GM20431 (cell line): Measurements from ENCODE around the gene SUFU.

ENCODE experiments used
- in situ Hi-C: fragments of 300-500 bp; cut with MseI, MboI; formaldehyde crosslinking; loops from one replicate; pipeline ENCODE4 v1.15.0; 2020; ENCODE audit warnings: low sequenced_read_pairs; ENCODE audit not compliant: unreplicated experiment

The SUFU gene

DNA sequence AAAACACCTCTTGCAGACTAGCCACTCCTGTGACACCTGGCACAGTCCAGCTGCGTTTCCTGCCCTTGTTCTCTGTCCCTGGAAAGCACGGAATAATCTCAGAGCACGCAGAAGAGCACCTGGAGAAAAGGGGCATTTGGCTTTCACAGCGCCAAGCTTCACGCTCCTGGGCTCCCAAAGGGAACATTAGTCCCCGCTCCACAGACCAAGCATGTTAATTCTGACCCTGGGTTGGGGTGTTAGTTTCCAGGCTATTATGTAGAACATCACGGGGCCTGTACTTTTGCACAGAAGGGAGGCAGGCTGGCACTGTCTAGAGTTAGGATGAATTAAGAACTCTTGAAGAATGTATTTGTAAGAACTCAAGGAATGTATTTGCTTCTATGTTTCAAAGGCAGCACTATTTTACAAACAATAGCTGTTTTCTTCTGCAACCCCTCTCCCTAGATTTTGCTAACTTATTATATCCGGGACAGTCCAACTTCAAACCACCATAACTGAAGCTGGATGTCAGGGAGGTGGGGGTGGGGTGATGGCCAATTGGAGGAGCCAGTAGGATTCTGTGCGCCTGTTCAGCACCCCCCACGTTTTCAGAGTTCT is 78.3 kb downstream of the SUFU start:
- in situ Hi-C loops = loop anchor here (25.0 kb wide), 1 partner anchor 345 kb away; the partner anchor contains the start of genes ELOVL3, GBF1 and PITX3

DNA sequence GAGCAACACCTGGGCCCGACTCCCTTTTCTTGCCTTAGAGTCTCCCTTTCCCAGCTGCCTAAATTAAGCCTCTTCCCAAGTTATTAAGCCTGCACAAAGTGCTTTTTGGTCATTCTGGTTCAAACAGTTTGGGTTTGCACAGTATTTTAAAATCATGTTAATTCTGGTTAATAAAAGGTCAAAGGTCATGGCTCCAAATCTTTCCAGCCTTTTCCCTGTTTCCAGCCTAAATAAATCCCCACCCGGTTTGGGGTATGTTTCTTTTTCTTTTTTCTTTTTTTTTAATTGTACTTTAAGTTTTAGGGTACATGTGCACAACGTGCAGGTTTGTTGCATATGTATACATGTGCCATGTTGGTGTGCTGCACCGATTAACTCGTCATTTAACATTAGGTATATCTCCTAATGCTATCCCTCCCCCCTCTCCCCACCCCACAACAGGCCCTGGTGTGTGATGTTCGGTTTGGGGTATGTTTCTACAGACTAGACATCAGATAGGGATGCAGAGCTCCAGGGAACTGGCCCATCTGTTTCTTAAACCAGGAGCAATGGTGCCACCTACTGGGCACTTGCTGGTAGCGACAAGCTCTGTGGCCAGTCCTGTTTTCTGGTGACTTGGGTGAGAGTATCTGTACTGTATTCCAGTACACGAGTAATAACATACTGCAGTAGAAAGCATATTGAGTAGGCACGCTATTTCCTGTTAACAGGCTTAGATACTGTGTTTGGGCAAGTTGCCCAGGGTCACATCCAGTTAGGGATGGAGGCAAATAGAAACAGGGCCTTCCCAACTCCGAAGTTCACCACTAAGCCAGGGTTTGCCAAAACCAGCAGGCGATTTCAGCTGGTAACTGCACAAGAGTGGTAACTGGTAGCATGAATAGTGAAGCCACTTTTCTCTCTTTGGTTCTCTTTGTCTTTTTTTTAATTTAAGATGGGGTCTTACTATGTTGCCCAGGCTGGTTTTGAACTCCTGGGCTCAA is 80.0 kb downstream of the SUFU start:
- in situ Hi-C loops = loop anchor here (25.0 kb wide), 1 partner anchor 346 kb away; the partner anchor contains the start of genes ELOVL3, GBF1 and PITX3

DNA sequence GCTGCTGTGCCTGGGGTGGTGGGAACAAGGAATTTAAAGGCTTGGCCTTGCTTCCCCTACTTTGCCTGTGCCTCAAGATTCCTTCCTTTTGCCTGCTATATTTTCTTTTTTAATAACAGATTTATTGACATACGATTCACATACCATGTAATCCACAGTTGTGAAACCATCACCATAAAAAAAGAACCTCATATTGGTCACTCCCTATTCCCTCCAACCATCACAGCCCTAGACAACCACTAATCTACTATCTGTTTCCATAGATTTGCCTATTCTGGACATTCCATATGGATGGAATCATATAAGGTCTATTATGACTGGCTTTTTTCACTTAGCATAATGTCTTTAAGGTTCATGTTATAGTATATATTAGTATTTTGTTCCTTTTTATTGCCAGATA is 81.3 kb downstream of the SUFU start:
- in situ Hi-C loops = loop anchor here (25.0 kb wide), 1 partner anchor 348 kb away; the partner anchor contains the start of genes ELOVL3, GBF1 and PITX3

DNA sequence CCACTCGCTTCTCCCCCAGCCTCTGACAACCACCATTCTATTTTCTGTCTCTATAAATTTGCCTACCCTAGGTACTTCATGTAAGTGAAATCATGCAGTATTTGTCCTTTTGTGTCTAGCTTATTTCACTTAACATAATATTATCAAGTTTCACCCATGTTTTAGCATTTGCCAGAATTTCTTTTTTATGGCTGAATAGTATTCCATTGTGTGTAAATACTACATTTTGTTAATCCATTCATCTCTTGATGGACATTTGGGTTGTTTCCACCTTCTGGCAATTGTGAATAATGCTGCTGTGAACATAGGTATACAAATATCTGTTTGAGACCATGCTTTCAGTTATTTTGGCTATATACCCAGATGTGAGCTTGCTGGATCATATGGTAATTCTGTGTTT is 83.1 kb downstream of the SUFU start:
- in situ Hi-C loops = loop anchor here (25.0 kb wide), 1 partner anchor 350 kb away; the partner anchor contains the start of genes ELOVL3, GBF1 and PITX3

DNA sequence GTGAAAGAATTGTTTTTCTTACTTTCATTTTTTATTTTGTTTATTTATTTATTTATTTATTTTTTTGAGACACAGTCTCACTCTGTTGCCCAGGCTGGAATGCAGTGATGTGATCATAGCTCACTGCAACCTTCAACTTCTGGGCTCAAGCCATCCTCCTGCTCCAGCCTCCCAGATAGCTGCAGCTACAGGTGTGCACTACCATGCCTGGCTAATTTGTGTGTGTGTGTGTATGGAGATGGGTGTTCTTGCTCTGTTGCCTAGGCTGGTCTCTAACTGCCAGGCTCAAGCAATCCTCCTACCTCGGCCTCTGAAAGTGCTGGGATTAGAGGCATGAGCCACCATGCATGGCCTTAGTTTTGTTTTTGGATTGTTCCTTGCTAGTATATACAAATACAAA is 85.1 kb downstream of the SUFU start:
- in situ Hi-C loops = loop anchor here (25.0 kb wide), 1 partner anchor 352 kb away; the partner anchor contains the start of genes ELOVL3, GBF1 and PITX3

DNA sequence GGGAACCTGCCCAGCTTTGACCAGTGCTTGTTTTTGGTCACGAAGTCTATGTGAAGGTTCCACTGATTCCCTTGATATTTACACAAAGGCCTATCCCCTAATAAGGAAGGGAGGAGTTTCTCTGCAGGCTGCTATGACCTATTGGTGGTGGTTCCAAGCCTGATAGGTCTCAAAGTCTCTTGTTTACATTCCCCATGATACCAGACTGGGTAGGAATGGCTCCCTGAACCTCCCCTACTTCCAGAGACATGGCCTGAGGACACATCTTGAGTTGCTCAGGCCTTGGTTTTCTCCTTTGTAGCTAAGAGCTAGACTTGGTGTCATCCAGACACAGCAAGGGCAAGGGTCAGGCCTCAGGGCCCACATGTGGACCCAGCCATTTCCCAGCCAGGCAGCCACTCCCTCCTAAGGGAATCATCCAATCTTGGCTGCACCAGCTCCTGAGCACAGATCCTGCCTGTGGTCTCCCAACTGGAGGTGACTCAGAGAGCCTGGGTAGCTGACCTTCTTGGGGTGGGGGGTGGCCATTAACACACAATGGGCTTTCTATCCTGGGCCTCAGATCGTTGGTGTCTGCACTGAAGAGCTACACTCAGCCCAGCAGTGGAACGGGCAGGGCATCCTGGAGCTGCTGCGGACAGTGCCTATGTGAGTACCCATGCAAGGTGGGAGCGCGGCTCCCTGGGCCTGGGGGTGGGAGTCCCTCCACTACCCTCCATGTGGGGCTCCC is 89.5 kb downstream of the SUFU start:
- in situ Hi-C loops = loop anchor here (25.0 kb wide), 1 partner anchor 356 kb away; the partner anchor contains the start of genes ELOVL3, GBF1 and PITX3

DNA sequence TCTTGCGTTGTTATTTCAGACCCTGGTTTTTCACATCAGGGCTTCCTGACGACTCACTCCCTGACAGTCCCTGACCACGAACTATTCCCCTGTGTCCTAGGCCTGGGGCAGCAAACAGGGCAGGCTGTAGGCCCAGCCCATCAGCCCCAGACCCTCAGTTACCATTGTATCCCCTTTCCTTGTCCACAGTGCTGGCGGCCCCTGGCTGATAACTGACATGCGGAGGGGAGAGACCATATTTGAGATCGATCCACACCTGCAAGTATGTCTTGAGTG is 90.0 kb downstream of the SUFU start:
- in situ Hi-C loops = loop anchor here (25.0 kb wide), 1 partner anchor 356 kb away; the partner anchor contains the start of genes ELOVL3, GBF1 and PITX3

DNA sequence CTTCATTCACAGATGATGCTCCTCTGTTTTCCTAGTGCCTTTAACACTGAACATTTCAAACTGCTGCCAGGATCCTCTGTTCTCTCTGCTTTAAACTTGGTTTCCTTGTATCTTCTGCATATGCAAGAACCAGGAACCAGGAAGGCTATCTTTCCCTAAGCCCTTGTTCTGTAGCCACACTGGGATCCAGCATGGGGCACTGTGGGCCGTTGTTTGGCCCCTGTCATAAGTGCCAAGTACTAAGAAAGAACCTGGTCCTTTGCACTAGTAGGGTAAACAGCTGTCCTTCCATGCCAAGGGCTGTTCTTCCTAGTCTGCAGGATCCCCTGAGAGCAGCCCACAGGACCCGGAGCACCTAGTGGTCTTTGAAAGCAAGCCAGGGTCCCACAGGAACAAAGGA is 91.5 kb downstream of the SUFU start:
- in situ Hi-C loops = loop anchor here (25.0 kb wide), 1 partner anchor 358 kb away; the partner anchor contains the start of genes ELOVL3, GBF1 and PITX3

DNA sequence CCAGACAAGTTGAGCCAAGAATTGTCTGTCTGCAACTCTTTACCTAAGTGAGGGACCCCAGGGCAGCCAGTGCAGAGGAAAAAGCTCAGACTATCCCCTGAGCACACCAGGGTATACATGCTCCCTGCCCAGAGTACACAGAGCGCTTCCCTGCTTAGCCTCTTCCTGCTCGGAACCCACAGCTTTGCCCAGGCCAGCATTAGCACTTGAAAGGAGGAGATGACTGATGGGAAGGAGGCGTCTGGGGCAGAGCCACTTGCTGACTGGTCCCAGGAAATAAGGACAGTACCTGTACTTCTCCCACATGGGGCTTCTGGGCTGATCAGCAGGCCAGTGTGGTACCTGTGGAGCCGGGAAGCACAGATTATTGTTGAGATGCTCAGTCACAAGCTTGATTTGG is 92.1 kb downstream of the SUFU start:
- in situ Hi-C loops = loop anchor here (25.0 kb wide), 1 partner anchor 359 kb away; the partner anchor contains the start of genes ELOVL3, GBF1 and PITX3

DNA sequence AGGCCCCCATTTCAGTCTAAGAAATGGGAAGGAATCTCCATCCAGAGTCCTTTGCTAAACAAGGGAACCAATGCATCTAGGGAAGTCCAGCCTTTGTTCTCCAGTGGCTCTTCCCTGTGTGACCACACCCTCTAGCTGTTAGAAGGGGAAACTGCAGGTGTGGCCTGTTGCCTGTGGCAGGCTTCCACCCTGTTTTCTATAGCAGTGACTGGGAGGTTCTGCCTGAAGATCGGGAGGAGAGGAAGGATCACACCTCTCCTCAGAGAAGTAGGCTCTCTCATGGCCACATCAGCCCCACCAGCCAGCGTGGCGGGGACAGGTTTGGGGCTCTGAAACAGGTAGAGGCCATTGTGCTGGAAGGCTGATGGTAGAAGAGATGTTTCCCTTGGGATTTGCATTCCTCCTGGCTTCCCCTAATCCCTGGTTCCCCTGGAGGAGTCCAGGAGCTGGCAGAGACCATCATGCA is 92.8 kb downstream of the SUFU start:
- in situ Hi-C loops = loop anchor here (25.0 kb wide), 1 partner anchor 359 kb away; the partner anchor contains the start of genes ELOVL3, GBF1 and PITX3

DNA sequence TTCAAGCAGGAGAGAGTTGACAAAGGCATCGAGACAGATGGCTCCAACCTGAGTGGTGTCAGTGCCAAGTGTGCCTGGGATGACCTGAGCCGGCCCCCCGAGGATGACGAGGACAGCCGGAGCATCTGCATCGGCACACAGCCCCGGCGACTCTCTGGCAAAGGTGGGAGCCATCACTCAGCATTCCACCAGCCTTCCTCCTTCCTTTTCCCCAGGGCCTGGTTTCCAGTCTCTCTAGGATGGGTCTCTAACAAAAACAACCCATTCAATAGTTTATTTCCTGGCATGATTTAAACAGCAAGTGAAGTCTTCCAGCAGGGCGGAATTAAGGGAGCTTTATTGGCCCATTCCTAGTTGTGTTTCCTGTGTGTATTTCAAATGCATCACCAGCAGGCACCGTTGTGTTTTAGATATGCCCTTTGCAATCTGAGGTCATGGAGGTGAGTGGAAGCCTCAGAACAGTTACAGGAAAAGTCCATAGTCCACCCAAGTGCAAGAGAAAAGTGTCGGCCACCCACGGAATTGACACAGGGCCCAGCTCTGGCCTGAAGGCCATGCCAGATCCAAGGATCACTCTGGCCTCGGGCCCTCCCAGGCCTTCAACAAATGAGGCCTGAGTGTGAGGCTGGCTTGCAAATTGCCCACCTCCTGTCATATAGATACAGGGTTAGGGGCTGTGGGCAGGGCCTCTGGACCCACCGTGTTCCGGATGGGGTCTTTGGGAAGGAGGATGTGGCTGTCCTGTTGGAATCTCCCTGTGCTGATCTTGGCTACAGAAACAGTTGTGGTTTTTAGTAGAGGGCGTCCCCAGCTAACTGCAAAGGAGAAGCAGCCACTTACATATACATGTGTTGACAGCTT is 93.6 kb downstream of the SUFU start:
- in situ Hi-C loops = loop anchor here (25.0 kb wide), 1 partner anchor 360 kb away; the partner anchor contains the start of genes ELOVL3, GBF1 and PITX3

DNA sequence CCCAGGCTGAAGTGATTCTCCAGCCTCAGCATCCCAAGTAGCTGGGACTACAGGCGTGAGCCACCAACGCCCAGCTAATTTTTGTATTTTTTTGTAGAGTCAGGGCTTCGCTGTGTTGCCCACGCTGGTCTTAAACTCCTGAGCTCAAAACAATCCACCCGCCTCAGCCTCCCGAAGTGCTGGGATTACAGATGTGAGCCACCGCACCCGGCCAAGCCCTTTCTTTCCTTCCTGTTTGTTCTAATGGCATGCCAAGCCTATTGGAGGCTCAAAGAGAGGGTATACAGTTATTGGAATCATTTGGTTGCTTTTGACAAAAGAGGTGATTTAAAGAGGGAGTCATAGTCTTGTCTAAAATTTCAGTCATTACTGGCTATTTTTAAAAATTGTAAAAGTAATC is 94.5 kb downstream of the SUFU start:
- in situ Hi-C loops = loop anchor here (25.0 kb wide), 1 partner anchor 361 kb away; the partner anchor contains the start of genes ELOVL3, GBF1 and PITX3

DNA sequence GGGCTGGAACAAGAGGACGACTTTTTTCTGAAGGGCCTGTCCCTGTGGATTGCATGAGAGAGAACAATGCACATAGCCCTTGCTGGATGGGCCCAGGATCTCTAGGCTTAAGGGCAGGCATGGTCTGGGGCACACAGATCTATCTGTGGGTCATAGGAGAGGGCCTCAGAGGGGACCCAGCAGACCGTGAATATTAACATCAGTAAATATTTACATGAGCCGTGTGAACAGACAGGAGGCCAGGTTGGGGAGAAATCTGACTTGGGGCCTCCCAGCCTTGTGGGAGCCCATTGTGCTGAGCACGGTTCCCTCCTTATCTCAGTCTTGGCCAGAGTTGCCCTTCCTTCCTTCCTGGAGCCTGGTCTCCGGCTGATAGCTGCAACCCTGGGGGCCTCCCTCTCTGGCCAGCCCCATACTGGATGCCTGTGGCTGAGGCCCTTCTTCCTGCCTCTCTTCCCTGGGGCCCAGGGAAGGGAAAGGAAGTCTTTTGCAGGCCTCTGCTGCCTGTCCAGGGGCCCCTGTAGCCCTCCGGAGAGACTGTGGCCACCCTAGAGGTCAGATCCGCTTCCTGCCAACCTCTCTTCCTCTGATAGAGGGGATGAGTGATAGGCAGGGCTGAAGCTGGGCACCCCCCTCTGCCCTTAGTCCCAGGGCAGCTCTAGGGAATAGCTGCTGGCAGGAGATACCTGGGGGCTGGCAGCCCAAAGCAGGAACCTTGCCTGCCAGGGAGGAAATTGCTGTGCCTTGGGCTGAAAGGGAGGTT is 96.0 kb downstream of the SUFU start:
- in situ Hi-C loops = loop anchor here (25.0 kb wide), 1 partner anchor 362 kb away; the partner anchor contains the start of genes ELOVL3, GBF1 and PITX3

DNA sequence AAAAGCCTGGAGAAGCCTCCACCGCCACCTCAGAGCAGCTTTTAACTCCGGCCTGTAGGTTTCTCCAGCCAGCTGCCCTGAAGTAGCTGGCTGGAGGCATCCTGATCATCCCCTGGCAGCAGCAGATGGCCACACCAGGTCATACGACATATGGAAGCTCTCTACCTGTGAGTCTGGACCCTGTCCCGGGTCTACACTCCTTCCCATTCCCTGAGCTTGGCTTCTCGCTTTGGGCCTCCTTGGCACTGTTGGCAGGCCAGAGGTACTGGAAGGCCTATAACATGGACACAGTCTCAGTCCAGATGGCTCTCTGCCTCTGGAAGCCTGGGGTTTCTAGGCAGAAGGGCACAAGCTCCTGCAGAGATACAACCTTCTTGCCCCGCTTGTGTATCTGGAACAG is 97.0 kb downstream of the SUFU start:
- in situ Hi-C loops = no loop called here

DNA sequence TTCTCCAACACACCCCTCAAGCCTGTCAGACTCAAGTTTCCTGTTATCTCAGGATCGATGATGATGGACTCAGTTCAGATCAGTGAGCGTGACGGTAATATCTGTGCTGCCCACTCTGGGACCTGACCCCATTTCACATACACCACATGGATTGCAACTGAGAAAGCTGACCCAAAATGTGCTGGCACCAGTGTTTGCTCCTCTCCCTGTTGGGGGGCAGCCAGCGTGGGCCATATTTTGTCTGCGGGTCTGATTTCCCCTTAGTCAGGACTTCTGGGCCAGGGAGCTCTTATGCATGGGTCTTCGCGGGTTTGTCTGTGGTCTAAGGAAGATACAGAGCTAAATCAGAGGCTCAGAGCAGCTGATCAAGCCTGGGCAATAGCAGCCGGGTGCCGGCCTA is 97.9 kb downstream of the SUFU start:
- in situ Hi-C loops = no loop called here

DNA sequence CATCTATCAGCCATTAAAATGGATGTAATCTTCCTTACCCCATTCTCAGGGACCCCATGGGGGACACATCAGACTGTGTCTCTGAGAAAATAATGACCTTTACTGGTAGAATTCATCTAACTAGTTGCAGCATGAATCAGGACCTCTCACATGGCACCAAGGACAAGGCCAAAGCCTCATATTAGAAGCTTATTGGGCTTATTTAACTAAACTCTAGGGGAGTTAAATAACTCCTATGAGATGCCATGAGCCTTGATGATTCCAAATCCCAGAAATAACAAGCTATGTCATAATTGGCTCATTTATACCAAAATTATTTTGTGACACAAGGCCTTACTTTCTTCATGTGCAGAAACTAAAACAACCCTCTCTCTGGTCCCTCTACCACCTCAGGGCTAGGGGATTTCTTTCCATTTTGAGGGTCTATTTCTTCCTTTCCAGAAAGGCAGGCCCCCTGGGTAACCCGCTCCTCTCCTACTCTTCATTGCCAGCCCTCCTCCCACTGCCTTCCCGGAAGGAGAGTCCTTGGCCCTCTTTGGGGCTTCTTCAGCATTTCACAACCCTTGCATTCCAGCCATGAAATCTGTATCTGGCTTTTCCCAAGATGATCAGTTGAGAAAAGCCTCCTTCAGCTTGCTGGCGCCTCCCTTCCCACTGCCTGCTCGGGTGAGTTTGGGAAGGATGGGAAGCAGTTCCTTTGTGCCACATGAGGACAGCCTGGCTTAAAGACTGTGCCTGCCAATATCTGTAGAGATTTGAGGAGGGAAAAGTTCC is 98.7 kb downstream of the SUFU start:
- in situ Hi-C loops = no loop called here

DNA sequence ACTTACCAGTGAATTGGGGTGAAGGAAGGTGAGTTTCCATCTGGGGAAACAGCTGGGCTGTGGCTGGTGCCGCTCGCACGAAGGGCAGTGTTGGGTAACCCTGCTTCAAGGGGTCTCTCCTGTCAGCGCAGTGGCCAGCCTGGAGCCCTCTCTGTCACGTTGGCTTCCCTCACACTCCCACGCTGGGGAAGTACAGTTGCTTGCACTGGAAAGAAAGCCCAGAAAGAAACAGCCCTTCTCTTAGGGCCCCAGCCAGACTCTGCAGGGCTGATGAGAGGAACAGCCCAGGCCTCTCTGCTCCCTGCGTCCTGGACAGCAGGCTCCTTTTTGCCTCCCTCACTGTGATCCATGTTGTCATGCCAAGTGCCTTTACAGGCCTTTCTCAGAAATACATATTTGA is 100.2 kb downstream of the SUFU start:
- in situ Hi-C loops = no loop called here
